ENCODE results near the gene FGD2. TPM values are rescaled to one million over a fixed set of nuclear protein-coding genes. Genes with fewer than 3 reads are reported as not detected.

FGD2 gene
- total RNA-seq, 2 donors from 2014 or later, result 10.1 to 11.9 TPM

GRCh38 chr6:37051138-37052026 is 45.9 kb downstream of the FGD2 start:
- WGBS, 2 donors, result 13 to 17% methylated on average over 3 to 24 of the region's 25 CpGs
- TF ChIP-seq POLR2A (IDR thresholded peaks at IDR 0.05) (no peak), CTCF (IDR thresholded peaks at IDR 0.05) (peak; percentile 84 to 96 (median 92))
- no peaks in the 10 kb centered on the region for H3K9me3 ChIP-seq
- H3K27ac ChIP-seq, result peak overlapping the region in 1 of 4 donors; percentile 77
- peak; percentile 69 for ATAC-seq
- peak; percentile 89 to 91 (median 90) for DNase-seq
- intact Hi-C loops (cut with DNase I), result loop anchor here (10.0 kb wide), 1 partner anchor 53 kb away; no protein-coding TSS in a partner anchor
- no peaks in the 10 kb centered on the region for H3K27me3 ChIP-seq
- H3K4me1 ChIP-seq, result peaks cover 54% of the 10 kb centered on the region
- H3K4me3 ChIP-seq, result no peak overlapping the region
- H3K36me3 ChIP-seq (replicated peaks in 1 of 2; ENCODE audit: insufficient read depth in 1 of 2, low read depth in 2 of 2), result no peaks in the 10 kb centered on the region

- 71 to 81% methylated on average over 9 of the region's 9 CpGs for WGBS, 2 donors
- Histone ChIP-seq H3K4me1 (peaks cover 46% of the 10 kb centered on the region), H3K4me3 (no peak overlapping the region), H3K27me3 (no peaks in the 10 kb centered on the region), H3K9me3 (no peaks in the 10 kb centered on the region), H3K27ac (no peak overlapping the region), H3K36me3 (replicated peaks in 1 of 2; ENCODE audit: insufficient read depth in 1 of 2, low read depth in 2 of 2) (no peaks in the 10 kb centered on the region)
- ATAC-seq (no peak), DNase-seq (no peak)
- intact Hi-C loops (cut with DNase I), result loop anchor here (10.0 kb wide), 1 partner anchor 53 kb away; no protein-coding TSS in a partner anchor
- TF ChIP-seq CTCF (IDR thresholded peaks at IDR 0.05) (no peak), POLR2A (IDR thresholded peaks at IDR 0.05) (no peak)
Observed at GRCh38 chr6:37052027-37052628, 46.7 kb downstream of the FGD2 start.

- 71 to 84% methylated on average over 3 to 7 of the region's 7 CpGs for WGBS, 2 donors
- H3K36me3 ChIP-seq (replicated peaks in 1 of 2; ENCODE audit: insufficient read depth in 1 of 2, low read depth in 2 of 2), result no peaks in the 10 kb centered on the region
- no peak overlapping the region for H3K27ac ChIP-seq
- no peak for TF ChIP-seq POLR2A (IDR thresholded peaks at IDR 0.05)
- no peak for TF ChIP-seq CTCF (IDR thresholded peaks at IDR 0.05)
- no peak overlapping the region for H3K4me3 ChIP-seq
- no peak for ATAC-seq
- H3K9me3 ChIP-seq, result no peaks in the 10 kb centered on the region
- H3K4me1 ChIP-seq, result peaks cover 31% of the 10 kb centered on the region
- intact Hi-C loops (cut with DNase I), result loop anchor here (10.0 kb wide), 1 partner anchor 51 kb away; no protein-coding TSS in a partner anchor
- no peaks in the 10 kb centered on the region for H3K27me3 ChIP-seq
- no peak for DNase-seq
Observed at GRCh38 chr6:37053683-37054082, 48.2 kb downstream of the FGD2 start.

DNA sequence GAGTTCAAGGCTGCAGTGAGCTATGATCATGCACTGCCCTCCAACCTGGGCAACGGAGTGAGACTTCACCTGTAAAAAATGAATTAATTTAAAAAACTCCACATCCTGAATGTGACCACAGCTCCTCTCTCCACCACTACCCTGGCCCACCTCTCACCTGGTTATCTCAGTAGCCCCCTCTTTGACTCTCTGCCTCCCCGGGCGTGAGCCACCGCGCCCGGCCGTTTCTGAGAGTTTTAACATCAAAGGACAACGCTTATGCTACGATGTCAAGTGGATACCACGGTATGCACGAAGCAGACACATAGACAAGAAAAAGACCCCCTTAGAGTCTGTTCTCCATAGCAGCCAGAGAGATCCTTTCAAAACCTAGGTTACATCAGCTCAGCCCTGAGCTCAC is 48.7 kb downstream of the FGD2 start:
- Histone ChIP-seq H3K36me3 (replicated peaks in 1 of 2; ENCODE audit: insufficient read depth in 1 of 2, low read depth in 2 of 2) (no peaks in the 10 kb centered on the region), H3K27ac (no peak overlapping the region), H3K4me1 (peaks cover 26% of the 10 kb centered on the region), H3K27me3 (no peaks in the 10 kb centered on the region), H3K4me3 (no peak overlapping the region), H3K9me3 (no peaks in the 10 kb centered on the region)
- 87 to 94% methylated on average over 11 of the region's 11 CpGs for WGBS, 2 donors
- intact Hi-C loops (cut with DNase I), result loop anchor here (10.0 kb wide), 1 partner anchor 51 kb away; no protein-coding TSS in a partner anchor
- DNase-seq (no peak), ATAC-seq (no peak)
- TF ChIP-seq CTCF (IDR thresholded peaks at IDR 0.05) (no peak), POLR2A (IDR thresholded peaks at IDR 0.05) (no peak)

Data from body of pancreas (tissue), 4 donors.